Mesenchymal stem cell (in vitro differentiated cells and primary cell): ENCODE results near the gene ZNF761. TPM values are rescaled to one million over a fixed set of nuclear protein-coding genes. Genes with fewer than 3 reads are reported as not detected.

ENCODE experiments used
- small RNA-seq: library from polyadenylated mRNA; stranded (forward); fragments of <200 nt; extraction: miRNeasy Mini kit (QIAGEN cat#:217004); gene quantifications from one replicate; pipeline ENCODE3, GENCODE V24; 2013; ENCODE audit warnings: low read depth

The ZNF761 gene

Small RNA genes within 50 kb of the gene (small RNA-seq; reads per million reads assigned to genes)
- not detected for gene RPL39P36
